Activated T-helper 9 cell treated with anti-CD3 and anti-CD28 coated beads, Interleukin-2, amount 50 U/mL, for 16 hours (primary cell): Measurements from ENCODE around the gene LMNA.

Experiments
- DNase-seq: peaks from one replicate; pipeline ENCODE4 v3.0.0-alpha.2; 2020; ENCODE audit warnings: low read depth

The LMNA gene

DNA sequence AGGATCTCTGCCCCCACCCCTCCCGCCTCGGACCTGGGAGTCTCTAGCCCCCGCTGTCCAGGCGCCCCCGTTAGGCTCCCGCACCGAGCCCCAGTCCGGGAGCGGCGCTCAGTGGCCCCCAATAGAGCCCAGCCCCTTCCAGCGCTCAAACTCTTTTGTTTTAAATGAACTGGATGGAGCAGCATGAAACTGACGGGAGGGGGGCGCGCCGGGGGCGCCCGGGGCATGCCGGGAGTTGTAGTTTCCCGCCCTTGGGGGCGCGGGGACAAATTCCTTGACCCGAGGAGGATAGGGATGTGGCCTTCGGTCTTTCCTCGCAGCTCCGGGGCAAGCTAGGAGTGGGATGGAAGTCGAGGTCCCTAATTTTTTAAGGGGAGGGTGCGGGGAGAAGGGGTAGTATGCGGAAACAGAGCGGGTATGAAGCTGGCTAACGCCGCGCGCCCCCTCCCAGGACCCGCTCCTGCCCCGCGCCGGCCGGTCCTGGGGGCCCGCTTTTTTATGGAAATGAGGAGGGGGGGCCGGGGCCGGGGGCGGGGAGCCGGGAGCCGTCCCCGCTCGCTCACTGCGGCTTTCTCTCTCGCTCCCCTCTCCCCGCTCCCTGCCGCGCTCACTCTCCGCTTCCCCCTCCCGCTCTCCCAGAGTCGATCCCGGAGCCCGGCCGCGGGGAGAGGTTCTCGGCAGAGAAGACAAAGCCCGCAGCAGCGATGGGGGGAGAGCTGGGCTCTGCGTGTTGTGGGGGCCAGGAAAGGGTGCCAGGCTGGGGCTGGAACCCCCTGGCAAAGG lies 32.0 kb upstream of the LMNA start, which contains the start of gene MEX3A:
TSS of gene MEX3A (minus strand) at position 157 of the 783 bp plus-strand sequence. CDS start 467 bp downstream, outside the sequence.
- DNase-seq = peak; percentile 47

- DNase-seq = no peak
Observed at GRCh38 chr1:156083800-156084790, 30.4 kb upstream of the LMNA start.

- DNase-seq = no peak
Observed at GRCh38 chr1:156086256-156086662, 28.3 kb upstream of the LMNA start.

GRCh38 chr1:156089704-156090103 lies 24.8 kb upstream of the LMNA start:
- no peak for DNase-seq

DNA sequence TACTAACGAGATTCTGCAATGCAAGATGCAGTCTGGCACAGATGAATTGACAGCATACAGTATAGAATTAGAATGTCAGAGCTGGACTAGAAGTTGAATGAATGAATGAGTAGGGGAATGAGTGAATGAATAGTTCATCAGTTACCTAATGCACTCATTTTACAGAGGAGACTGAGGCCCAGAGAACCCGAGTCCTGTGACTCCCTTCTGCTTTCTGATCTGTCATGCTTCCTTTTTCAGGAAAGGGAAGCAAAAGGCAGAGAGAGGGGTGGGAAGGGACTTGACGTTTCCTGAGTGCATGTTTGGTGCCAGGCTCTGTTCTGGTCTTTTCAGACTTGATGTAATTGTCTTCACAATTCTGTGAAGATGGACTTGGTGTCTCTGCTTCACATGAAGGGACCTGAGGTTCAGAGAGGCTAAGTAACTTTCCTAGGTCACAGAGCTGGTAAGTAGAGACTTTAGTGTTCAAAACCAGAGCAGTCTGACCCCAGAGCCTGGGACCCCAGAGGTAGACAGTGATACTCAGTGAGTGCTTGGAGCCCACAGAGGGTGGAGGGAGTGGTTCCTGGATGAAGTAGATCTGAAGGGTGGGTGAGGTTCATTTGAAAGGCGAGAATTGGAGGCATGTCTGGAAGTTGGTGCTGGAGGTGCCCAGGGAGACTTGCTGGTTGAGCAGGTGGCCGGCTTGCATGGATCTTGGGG lies 24.2 kb upstream of the LMNA start:
- DNase-seq = no peak

DNA sequence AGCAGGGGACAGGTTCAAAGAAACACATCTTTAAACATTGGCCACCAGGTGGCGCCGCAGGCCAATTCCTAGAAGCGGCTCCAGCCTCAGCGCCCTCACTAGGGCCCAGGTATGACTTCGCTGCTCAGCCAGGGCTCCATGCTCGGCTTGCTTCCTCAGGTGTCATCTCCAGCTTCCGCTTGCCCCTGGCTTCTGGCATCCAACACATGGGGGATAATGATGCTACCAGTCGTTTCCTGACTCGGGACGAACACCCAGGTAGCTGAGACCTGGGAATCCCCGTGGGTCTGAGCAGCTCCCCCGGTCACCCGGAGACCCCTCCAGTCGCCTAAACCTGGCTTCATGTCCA lies 23.7 kb upstream of the LMNA start:
- DNase-seq = peak; percentile 83

DNA sequence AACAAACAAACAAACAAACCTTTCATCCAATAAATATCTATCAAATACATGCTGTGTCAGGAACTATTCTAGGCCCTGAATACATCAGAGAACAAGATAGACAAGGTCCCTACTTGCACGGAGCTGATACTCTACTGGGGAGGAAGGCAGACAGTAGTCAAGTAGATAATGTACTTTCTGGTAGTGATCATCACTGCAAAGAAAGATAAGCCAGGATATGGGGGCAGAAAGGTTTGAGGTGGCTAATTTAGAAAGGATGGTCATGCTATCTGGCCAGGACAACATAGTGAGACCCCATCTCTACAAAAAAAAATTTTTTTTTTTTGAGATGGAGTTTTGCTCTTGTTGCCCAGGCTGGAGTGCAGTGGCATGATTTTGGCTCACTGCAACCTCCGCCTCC lies 22.9 kb upstream of the LMNA start:
- DNase-seq = no peak

DNA sequence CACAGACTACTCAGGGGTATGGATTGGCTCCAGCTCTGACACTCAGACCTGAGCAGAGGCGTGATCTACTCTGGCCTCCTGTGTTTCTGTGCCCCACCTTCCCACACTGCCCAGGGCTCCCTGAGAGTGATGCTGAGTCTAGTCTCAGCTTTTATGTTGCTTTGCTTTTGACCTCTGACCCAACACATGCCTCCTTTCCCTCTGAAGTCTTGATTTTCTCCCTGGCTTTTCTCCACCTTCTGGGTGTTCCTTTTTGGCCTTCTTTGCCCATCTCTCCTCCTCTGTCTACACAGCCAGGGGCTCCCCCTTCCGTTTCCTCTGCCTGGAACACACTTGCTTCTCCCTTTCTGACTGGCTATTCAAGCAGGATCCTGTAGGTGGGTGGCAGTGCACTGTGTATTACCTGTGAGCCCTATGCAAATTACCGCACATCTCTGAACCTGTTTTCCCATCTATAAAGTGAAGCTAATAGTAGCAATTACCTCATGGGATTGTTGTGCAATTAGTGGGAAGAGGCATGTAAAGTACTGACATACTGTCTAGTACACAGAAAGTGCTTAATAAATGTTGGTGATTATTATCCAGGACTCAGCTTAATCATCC lies 18.5 kb upstream of the LMNA start:
- DNase-seq = no peak

GRCh38 chr1:156096640-156097391 lies 17.7 kb upstream of the LMNA start:
- DNase-seq = peak; percentile 84

- DNase-seq = peak; percentile 43
Observed at GRCh38 chr1:156097499-156098178, 16.9 kb upstream of the LMNA start.

- DNase-seq = no peak
Observed at GRCh38 chr1:156098784-156099183, 15.7 kb upstream of the LMNA start.

- DNase-seq = no peak
Observed at GRCh38 chr1:156099282-156099681, 15.2 kb upstream of the LMNA start.

DNA sequence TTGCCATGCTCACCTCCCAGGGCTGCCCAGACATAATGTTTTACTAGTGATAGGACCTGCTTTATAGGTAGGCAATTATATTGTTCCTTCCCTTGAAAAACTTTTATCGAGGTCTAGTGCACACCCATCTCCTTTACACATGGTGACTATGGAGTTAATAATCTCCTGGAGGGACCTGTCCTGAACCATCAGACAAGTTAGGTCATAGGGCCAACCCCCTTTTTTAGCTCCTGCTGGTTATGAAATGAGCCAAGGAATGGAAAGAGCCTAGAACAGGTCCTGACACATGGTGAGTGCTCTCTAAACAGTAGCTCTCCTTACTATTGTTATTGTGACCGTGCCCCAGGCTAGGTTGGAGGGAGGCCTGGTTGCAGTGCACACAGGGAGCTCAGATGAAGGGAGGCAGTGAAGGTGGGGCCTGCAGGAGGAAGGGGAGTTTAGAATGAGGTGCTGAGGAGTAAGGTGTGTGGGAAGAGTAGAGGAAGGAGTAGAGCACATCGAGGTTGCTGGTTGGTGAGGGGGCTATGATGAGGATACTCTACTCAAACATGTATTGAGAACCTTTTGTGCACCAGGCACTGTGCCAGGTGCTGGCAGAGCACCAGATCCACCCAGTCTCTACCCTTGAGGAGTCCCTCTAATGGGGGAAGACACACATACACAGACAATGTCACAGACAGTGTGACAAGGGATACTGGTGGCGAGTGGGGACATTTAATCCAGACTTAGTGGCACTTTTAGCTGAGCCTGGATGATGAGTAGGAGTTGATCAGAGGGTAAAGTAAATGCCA lies 14.1 kb upstream of the LMNA start:
- no peak for DNase-seq

DNA sequence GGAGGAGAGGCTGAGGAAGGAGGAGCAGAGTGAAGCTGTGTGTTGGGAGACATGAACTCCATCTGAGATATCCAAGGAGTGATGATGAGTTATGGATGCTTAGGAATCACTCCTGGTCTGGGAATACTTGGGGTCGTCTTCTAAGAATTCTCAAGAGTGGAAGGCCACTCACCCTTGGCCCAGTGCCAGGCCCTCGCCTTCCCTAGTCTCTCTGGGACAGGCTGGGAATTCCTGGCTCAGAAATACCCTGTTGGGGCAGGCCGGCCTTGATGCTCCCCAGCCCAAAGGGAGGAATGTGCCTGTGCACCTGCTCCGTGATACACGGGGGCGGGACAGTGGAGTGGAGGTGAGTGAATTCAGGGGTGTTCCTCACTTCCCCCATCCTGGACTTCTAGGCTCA lies 12.6 kb upstream of the LMNA start:
- no peak for DNase-seq

GRCh38 chr1:156102633-156103511 lies 11.6 kb upstream of the LMNA start:
- DNase-seq = no peak

GRCh38 chr1:156103521-156103947 lies 11.0 kb upstream of the LMNA start:
- DNase-seq = no peak

GRCh38 chr1:156104065-156104810 lies 10.3 kb upstream of the LMNA start:
- DNase-seq = peak; percentile 52
